Heart left ventricle (tissue), 13 donors: ENCODE measurements around the gene ASTN2.

Experiments used
- CTCF ChIP-seq, 12 donors: fragments of 200-600 bp; sonication (generic) in 4 of 12; IDR thresholded peaks; one replicate each; pipeline versions ENCODE4 v1.5.0 to v1.8.0; 2018 to 2022; ENCODE audit warnings: antibody characterized with exemption in 12 of 12, mild to moderate bottlenecking in 5 of 12
- POLR2A ChIP-seq, 2 donors: fragments of 450-650 bp; IDR thresholded peaks; one replicate each; pipeline ENCODE4 v1.6.1; 2017; ENCODE audit warnings: antibody characterized with exemption in 2 of 2, mild to moderate bottlenecking in 2 of 2, moderate library complexity in 2 of 2
- donor health status: ischemic (EF 13 %, LVEDD 7.1; RV severe dilation, severe dysfunction).
- donor health status: DM: no; HTN: yes; CAD: no.
- donor health status: DM: no; HTN: no; CAD: no.
- donor health status: ischemic (EF 25% LVEDD 6.9; RV normal size, moderate dysfunction).
- donor health status: ischemic (EF 25% LVEDD 5.7; RV mildly dilated, moderate dysfunction).
- donor health status: ischemic (EF 35%, LVEDD 5.7; RV mildly dilated, moderate dysfunction).
- donor health status: nonischemic (EF 11% LVEDD 7.7; RV severe dilation, severe dysfunction).
- donor health status: DM: yes; HTN: yes; CAD: no.
- donor health status: PGD.
- donor health status: ischemic (EF 29% LVEDD 5.4; RV normal size, mild dysfunction).
- donor health status: nonischemic (EF 23%, LVEDD 6.1; RV moderate dilation, normal function).

- TF ChIP-seq POLR2A (IDR thresholded peaks at IDR 0.05) (no peak), CTCF (IDR thresholded peaks at IDR 0.05) (no peak)
Measured at GRCh38 chr9:116574027-116574679, 840.7 kb downstream of the ASTN2 start.
